Sciatic nerve (tissue), 2 donors: ENCODE data around the gene ARHGEF40. TPM values are rescaled to one million over a fixed set of nuclear protein-coding genes. Genes with fewer than 3 reads are reported as not detected.
"Not testable (repeated sequence)": the region's sequence is repeated elsewhere in the genome, so short reads cannot be mapped to it uniquely, and the experiment has no call there.

ENCODE experiments used
- ATAC-seq: fragments of 200-7000 bp; cut with Tn5 transposase; one replicate; pipeline ENCODE4 v1.9.1; 2020; ENCODE audit warnings: mild to moderate bottlenecking, moderate library complexity
- DNase-seq: peaks from one replicate; pipeline ENCODE4 v3.0.0-alpha.2; 2020; ENCODE audit warnings: low spot score
- intact Hi-C: fragments of 100-400 bp; cut with DNase I; formaldehyde crosslinking; loops from one replicate; pipeline ENCODE4 v1.14.2; 2022
- total RNA-seq: library from RNA; stranded (reverse); fragmentation: NEBNext Ultra II Directional; extraction: Animal tissue kit (Norgen Biotek cat#: 25700); gene quantifications from one replicate; pipeline ENCODE4 v1.2.1, GENCODE V29; 2021
- donor health status: DM: no; HTN: no; CAD: no.
- donor health status: DM: no; HTN: no; CAD: no.

ARHGEF40 gene
- total RNA-seq, 1 donor from 2014 or later = 91.1 TPM

GRCh38 chr14:21038441-21039422, 31.4 kb upstream of the ARHGEF40 start:
- peak; percentile 88 for DNase-seq
- ATAC-seq = peak; percentile 97
- intact Hi-C loops = no loop called here

DNA sequence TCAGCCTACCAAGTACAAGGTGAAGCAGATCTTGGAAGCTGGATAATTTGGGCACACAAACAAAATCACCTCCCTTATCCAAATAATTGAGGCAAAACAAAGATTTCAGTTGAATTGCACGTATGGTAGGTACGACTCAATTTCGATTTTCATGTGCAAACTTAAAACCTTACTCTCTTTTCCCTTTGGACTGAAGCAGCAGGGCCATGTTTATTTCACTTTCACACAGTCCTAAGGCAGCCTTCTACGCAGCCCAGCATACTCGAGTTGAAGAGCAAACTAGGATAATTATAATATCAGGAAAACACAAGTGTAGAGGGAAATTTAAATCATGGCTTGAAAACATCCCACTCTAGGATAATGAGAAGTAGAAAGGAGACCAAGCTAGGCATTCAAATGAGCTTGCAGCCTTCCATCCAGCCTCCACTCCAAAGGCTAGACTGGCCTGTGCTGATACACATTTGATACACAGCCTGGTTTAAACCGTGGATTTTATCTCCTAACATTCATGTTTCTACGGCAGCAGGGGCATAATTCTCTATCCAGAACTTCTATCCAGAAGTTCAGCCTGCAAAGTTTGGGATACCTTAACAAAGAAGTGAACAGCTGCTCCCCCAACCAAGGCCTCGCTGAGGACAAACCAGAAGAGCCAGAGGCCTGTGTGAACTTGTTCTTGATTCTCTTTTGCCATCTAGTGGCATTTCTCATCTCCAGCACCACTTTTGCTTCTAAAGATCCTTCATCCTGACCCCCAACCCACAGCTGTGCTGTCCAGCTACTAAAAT, 30.3 kb upstream of the ARHGEF40 start:
- DNase-seq (no peak), ATAC-seq (peak; percentile 86)
- intact Hi-C loops = no loop called here

DNA sequence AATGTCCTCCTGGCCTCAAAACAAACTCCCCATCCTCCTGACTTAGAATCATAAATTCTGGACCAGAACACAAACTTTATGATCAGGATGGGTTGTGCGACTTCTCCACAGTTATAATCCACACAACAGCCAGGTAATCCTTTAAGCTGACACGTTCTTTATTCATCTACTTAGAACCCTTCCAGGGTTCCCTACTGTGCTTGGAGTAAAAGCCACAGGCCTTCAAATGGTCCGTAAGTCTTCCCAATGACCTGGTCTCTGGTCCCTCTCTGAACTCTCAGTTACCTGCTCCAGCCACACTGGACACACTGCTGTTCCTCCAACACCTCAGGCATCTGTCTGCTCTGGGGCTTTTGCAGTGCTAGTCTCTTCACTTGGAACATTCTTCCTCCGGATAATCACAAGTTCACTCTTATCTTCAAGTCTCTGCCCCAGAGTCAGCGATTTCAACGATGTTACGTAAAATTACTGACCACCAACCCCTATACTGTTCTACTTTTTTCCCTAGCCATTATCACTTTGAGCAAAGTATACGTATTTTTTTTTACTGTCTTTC, 29.7 kb upstream of the ARHGEF40 start:
- intact Hi-C loops = no loop called here
- ATAC-seq (no peak), DNase-seq (no peak)

DNA sequence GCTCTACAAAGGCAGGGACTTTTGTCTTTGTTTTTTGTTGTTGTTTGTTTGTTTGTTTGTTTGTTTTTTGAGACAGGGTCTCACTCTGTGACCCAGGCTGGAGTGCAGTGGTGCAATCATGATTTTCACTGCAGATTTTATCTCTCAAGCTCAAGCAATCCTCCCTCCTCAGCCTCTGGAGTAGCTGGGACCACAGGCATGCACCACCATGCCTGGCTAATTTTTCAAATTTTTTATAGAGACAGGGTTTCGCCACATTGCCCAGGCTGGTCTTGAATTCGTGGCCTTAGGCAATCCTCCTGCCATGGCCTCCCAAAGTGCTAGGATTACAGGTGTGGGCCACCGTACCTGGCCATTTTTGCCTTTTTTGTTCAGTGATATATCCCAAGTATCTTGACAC, 29.2 kb upstream of the ARHGEF40 start:
- intact Hi-C loops, DNase-seq, ATAC-seq: not testable (repeated sequence)

DNA sequence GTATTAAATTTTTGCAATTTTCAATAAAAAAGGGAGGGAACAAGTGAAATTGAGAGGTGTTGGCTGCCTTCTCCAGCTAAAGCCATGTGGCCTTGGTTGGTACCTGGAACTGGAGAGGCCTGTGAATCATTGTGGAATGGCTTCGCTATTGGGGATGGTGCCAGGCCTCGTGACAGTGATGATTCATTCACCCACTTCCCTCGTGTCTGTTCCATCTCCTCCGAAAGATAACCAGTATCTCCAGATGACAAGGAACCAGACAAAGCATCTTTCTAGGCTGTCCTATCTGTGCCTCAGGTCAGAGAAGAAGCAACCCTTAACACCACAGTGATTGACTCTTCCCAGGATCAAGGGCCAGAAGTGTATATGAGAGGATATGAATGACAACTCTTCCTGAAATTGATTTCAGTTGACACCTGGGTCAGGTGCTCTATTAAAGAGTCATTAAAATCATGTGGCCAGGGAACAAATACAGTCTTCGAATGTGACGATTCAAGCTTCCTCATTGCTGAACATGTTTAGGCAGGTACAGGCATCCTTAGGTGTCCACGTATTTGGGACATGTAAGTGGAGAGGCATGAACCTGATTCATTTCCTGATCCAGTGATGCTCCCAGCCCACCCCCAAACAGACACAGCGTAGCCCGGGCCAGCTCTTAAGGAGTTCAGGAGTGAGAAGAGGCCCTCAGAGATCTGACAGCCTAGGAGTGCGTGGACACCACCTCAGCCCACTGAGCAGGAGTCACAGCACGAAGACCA, 28.2 kb upstream of the ARHGEF40 start, which contains the start of gene RNASE7:
RNASE7 (plus strand) TSS at position 687 of the 758 bp plus-strand sequence. CDS start 631 bp downstream, outside the sequence.
- intact Hi-C loops = no loop called here
- ATAC-seq = no peak

GRCh38 chr14:21042918-21043317, 27.2 kb upstream of the ARHGEF40 start:
- DNase-seq (no peak), ATAC-seq (no peak)
- intact Hi-C loops = no loop called here

More for the DNA sequence above, 28.2 kb upstream of the ARHGEF40 start, which contains the start of gene RNASE7:
- no peak for DNase-seq

DNA sequence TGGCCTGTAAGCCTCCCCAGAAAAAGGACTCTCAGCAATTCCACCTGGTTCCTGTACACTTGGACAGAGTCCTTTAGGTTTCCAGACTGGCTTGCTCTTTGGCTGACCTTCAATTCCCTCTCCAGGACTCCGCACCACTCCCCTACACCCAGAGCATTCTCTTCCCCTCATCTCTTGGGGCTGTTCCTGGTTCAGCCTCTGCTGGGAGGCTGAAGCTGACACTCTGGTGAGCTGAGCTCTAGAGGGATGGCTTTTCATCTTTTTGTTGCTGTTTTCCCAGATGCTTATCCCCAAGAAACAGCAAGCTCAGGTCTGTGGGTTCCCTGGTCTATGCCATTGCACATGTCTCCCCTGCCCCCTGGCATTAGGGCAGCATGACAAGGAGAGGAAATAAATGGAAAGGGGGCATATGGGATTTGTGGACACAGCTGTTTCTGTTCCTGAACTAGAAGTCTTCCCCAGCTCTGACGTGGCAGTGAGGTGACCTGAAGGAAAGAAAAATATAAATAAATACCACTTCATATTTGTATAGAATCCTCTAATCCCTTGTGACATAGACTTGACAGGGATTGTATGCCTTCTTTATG, 26.6 kb upstream of the ARHGEF40 start:
- DNase-seq (no peak), ATAC-seq (no peak)
- intact Hi-C loops = no loop called here

- DNase-seq (no peak), ATAC-seq (no peak)
- intact Hi-C loops = no loop called here
These were observed 26.0 kb upstream of the ARHGEF40 start for GRCh38 chr14:21043974-21044618.

GRCh38 chr14:21047378-21047781, 22.7 kb upstream of the ARHGEF40 start:
- intact Hi-C loops = no loop called here
- DNase-seq (no peak), ATAC-seq (no peak)

GRCh38 chr14:21048638-21049037, 21.5 kb upstream of the ARHGEF40 start:
- no peak for DNase-seq
- no peak for ATAC-seq
- intact Hi-C loops = no loop called here

GRCh38 chr14:21049271-21049673, 20.8 kb upstream of the ARHGEF40 start:
- no peak for ATAC-seq
- intact Hi-C loops = no loop called here
- DNase-seq = no peak

DNA sequence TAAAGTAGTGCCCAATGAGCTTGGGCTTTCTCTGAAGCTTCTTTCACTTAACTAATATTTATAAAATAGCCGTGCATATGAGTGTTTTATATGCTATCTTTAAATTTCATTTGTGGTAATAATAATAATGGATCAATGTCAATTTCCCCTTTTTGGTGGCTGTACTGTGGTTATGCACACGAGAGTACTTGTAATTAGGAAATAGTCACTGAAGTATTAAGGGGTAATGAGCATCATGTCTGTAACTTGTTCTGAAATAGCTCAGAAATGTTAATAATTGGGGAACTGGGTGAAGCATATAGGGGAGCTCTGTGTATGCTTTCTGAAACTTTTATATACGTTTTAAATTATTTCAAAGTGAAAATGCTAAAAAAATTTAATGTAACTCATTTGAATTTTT, 19.5 kb upstream of the ARHGEF40 start:
- DNase-seq (no peak), ATAC-seq (no peak)
- intact Hi-C loops = no loop called here

GRCh38 chr14:21053184-21054122, 16.7 kb upstream of the ARHGEF40 start:
- intact Hi-C loops = no loop called here
- DNase-seq = no peak
- no peak for ATAC-seq

GRCh38 chr14:21054123-21054767, 15.9 kb upstream of the ARHGEF40 start:
- ATAC-seq = no peak
- intact Hi-C loops = no loop called here
- DNase-seq = no peak

DNA sequence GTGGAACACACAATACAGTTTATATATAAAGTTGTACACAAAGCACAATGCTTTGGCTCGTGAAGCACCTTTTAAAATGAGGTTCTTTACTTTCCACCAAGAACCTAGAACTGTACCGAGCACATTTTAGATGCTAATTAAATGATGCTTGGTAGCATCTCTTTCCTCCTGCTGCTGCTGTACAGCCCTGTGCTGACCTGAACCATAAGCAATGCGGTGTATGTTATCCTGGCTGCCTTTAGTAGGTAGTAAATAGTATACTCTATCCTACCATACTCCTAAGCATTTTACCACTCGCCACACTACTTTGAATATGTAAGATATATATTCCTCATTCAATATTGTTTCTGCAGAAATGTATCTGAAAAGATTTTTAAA, 15.3 kb upstream of the ARHGEF40 start:
- no peak for DNase-seq
- intact Hi-C loops = no loop called here
- ATAC-seq = no peak

DNA sequence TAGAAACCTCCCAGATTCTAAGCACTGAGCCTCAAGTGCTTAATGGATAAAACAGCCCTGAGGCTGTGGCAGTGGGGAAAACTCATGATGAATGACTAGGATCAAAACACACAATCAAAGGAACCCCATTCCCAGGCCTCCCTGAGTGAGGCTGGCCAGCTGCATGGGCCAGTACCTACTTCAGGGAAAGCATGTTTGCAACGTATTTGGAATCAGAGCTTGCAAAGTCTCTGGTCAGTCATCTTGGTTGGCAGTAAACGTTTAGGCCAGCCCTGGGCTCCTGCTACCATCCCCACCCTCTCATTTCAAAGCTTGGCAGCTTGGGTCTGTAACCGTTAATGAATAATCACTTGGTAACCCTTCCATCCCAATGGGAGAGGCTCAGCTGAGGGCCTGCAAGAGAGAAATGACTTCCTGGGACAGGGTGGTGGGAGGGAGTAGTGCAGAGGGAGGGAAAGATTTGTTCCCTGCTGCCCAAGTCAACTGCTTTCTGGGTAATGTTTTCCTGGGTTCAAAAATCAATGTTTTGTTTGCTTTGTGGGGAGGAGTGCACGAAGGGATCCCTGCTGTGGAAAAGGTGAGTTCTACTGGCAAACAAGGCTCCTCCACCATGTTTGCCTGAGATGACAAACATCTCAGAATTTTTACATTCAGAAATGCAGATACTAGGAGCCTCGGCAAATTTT, 14.5 kb upstream of the ARHGEF40 start:
- intact Hi-C loops = no loop called here
- no peak for DNase-seq
- ATAC-seq = no peak
